NCI-H526 (cell line): ENCODE measurements around the gene RABGEF1.

Source experiments
- DNase-seq, 2 experiments: peaks; one replicate each; lab custom pipeline; 2025; lab: John Stamatoyannopoulos, UW

The RABGEF1 gene

DNA sequence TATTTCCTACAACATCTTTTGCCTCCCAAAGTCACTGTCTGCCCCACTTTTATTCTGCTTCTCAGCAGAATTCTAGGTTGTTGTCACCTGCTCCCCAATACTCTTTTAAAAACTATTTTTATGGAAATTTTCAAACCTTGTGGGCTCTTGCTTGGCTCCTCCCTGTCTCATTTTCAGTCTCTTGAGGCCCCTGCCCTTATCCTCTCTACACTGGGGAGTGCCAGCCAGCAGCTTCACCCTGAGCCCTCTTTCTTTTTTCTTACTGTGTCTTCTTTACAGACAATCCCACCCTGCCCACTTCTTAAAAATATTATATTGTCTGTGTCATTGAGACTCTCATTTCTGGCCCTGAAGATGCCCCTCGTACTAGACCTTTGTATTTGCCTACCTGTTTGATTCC, 118.8 kb downstream of the RABGEF1 start:
- DNase-seq = no peak

DNA sequence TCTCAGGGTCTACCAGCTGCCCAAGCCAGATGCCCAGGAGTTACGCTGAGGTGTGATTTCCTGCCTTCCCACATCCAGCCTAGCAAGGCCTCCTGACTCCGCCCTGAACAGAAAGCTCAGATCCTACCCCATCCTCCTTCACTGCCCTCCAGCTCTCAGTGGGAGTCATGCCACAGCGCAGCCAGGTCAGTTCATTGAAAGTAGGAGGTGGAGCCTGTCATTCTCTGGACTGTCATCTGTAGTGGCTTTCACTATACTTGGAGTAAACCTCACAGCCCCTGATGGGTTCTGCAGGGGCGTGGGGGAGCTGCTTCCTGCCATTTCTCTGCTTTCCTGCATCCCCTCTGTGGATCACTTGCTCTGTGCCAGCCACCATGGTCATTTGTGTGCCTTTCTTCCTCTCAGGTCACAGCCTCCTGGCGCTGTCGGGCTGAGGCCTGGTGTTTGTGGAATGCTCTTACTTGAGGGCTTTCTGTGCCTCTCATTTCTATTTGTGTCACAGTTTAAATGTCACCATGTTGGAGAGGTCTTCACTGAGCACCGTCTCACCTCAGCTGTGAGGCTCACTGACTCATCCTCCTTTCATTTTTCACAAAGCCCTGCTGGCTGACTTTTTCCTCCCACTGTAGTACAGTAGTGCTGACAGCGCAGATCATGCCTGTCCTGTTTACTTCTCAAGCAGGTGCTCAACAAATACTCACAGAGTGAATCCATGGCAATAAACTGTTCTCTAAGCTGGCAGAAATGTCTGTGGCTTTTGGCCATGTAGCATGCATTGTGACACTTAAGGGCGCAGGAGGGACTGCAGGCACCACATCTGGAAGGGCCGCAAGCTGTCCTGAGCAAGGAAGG, 119.5 kb downstream of the RABGEF1 start:
- no peak for DNase-seq

DNA sequence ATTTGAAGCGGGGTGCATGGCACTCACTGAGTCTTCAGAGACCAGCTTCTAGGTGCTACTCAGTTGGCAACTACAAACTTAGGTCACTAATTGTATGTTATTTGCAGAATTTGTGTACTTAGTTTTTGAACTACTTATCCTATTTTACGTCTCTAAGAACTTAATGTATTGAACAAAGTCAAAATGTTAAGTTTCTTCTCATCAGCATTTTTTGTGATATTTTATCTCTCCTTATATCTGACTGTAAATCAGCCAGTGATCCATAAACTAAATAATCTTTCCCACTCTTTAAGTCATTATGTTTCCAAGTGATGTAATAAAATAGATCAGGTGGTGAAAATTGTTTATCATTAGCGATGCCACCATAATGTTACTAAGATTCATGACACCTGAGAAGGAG, 120.2 kb downstream of the RABGEF1 start:
- DNase-seq = no peak
